ENCODE results near the gene RPS6KA2. TPM values are rescaled to one million over a fixed set of nuclear protein-coding genes. Genes with fewer than 3 reads are reported as not detected.

RPS6KA2 gene
- total and polyA plus RNA-seq, 2 donors (not counting 3 experiments of a cell fraction or from before 2014, with no cell fraction given) = 54.5 to 75.8 TPM

DNA sequence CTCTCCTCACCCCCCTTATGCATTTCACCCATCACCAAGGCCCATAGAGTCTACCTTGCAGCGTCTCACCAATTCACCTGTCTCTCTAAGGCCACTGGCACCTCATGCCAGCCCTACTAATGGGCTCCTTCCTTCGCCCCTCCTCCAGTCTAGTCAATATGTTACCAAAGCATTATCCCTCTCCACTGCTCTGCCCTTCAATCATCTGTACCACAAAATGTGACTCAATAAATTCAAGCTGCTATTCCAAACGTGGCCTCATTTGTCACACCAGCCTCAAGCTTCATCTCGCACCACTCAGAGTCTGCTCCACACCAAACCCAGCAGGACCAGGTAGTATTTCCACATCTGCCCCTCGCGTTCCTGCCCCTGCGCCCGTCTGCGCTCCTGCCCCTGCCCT, 21.8 kb upstream of the RPS6KA2 start:
- no TSS peak for BruUV-seq (replicated peaks)

More for the DNA sequence above, 21.8 kb upstream of the RPS6KA2 start:
- H3K27me3 ChIP-seq (ENCODE audit: control insufficient read depth in 2 of 2, insufficient read depth in 2 of 2, low read length in 2 of 2) = no peaks in the 10 kb centered on the region
- dilution Hi-C loops (cut with MboI; ENCODE audit: extremely low pct_ligation_motif_present, low sequenced_read_pairs) = no loop called here
- FAIRE-seq = no peak
- TF ChIP-seq FOS (IDR thresholded peaks at IDR 0.05; ENCODE audit: borderline replicate concordance, insufficient read depth, low read length) = no peak
- TF ChIP-seq, protein P1, sequence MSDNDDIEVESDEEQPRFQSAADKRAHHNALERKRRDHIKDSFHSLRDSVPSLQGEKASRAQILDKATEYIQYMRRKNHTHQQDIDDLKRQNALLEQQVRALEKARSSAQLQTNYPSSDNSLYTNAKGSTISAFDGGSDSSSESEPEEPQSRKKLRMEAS (IDR thresholded peaks at IDR 0.05; ENCODE audit: insufficient read depth, insufficient read length) = no peak
- TF ChIP-seq, protein P2, sequence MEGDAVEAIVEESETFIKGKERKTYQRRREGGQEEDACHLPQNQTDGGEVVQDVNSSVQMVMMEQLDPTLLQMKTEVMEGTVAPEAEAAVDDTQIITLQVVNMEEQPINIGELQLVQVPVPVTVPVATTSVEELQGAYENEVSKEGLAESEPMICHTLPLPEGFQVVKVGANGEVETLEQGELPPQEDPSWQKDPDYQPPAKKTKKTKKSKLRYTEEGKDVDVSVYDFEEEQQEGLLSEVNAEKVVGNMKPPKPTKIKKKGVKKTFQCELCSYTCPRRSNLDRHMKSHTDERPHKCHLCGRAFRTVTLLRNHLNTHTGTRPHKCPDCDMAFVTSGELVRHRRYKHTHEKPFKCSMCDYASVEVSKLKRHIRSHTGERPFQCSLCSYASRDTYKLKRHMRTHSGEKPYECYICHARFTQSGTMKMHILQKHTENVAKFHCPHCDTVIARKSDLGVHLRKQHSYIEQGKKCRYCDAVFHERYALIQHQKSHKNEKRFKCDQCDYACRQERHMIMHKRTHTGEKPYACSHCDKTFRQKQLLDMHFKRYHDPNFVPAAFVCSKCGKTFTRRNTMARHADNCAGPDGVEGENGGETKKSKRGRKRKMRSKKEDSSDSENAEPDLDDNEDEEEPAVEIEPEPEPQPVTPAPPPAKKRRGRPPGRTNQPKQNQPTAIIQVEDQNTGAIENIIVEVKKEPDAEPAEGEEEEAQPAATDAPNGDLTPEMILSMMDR (IDR thresholded peaks at IDR 0.05; ENCODE audit: extremely low read depth in 1 of 2, insufficient read depth in 1 of 2, low read depth in 1 of 2, low read length in 2 of 2) = no peak
- TF ChIP-seq POLR2AphosphoS5 (IDR thresholded peaks at IDR 0.05; ENCODE audit: insufficient read depth, low read depth, low read length) = no peak
- no peak for TF ChIP-seq GATA2 (IDR thresholded peaks at IDR 0.05; ENCODE audit: insufficient read depth, insufficient read length, low read depth, low read length)
- TF ChIP-seq POLR2A (IDR thresholded peaks at IDR 0.05; ENCODE audit: low read depth, low read length) = no peak
- TF ChIP-seq MYC (IDR thresholded peaks at IDR 0.05; ENCODE audit: low read depth, low read length) = no peak
- no peak for TF ChIP-seq EZH2 (IDR thresholded peaks at IDR 0.05; ENCODE audit: borderline replicate concordance, low read depth, low read length, severe bottlenecking)
- no peaks in the 10 kb centered on the region for H4K20me1 ChIP-seq (replicated peaks; ENCODE audit: control insufficient read depth, extremely low read depth, insufficient read depth, low read length)
- H3K36me3 ChIP-seq (ENCODE audit: control insufficient read depth in 2 of 2, extremely low read depth in 1 of 2, insufficient read depth in 2 of 2, low read length in 2 of 2) = no peaks in the 10 kb centered on the region
- no peaks in the 10 kb centered on the region for H3K9me3 ChIP-seq (replicated peaks; ENCODE audit: control insufficient read depth, insufficient read depth, low read length)
- H3K9ac ChIP-seq (replicated peaks; ENCODE audit: extremely low read depth, insufficient read depth, low read length) = no peak overlapping the region
- H3K4me2 ChIP-seq (ENCODE audit: insufficient read depth, low read length) = no peak overlapping the region
- no peak for DNase-seq (ENCODE audit: low read depth, low spot score)
- no peak overlapping the region for H3K4me3 ChIP-seq (replicated peaks in 1 of 3; ENCODE audit: insufficient read depth in 1 of 3, low read depth in 1 of 3, low read length in 3 of 3)
- ChIA-PET CTCF (no interaction called here), POLR2A (no interaction called here)
- H3K9me1 ChIP-seq (replicated peaks; ENCODE audit: control insufficient read depth, extremely low read depth, insufficient read depth, low read length) = no peaks in the 10 kb centered on the region
- no peak overlapping the region for H2AFZ ChIP-seq (ENCODE audit: low read depth, low read length)
- H3K79me2 ChIP-seq (ENCODE audit: control insufficient read depth, insufficient read depth, low read length) = no peaks in the 10 kb centered on the region
- H3K27ac ChIP-seq (ENCODE audit: insufficient read depth, low read depth, low read length) = no peak overlapping the region
- peaks cover 9% of the 10 kb centered on the region for H3K4me1 ChIP-seq (ENCODE audit: control insufficient read depth, extremely low read depth, insufficient read depth, low read length)
- intact Hi-C loops (cut with micrococcal nuclease) = no loop called here

All from endothelial cell of umbilical vein (primary cell).